Endothelial cell of umbilical vein (primary cell): ENCODE data around the gene SLC22A6. TPM values are rescaled to one million over a fixed set of nuclear protein-coding genes. Genes with fewer than 3 reads are reported as not detected.

Experiments used
- BruUV-seq: library from RNA; stranded (reverse); fragments of 400-500 nt; replicated peaks from 2 replicates; lab custom pipeline; 2021; lab: Mats Ljungman, UMichigan
- CTCF ChIA-PET: fragments of 300-600, 350-600 bp; sonication (Branson Sonifier 250); formaldehyde crosslinking; loops from one replicate; lab custom pipeline; 2021; ENCODE audit warnings: antibody characterized with exemption, inconsistent platforms; lab: Charles Lee
- POLR2A ChIA-PET: fragments of 300-600, 350-600 bp; sonication (Branson Sonifier 250); formaldehyde crosslinking; loops from one replicate; lab custom pipeline; 2021; ENCODE audit warnings: antibody characterized with exemption, inconsistent platforms; lab: Charles Lee
- DNase-seq: peaks from one replicate; pipeline ENCODE4 v3.0.0-alpha.2; 2011; ENCODE audit warnings: low read depth, low spot score
- FAIRE-seq: peaks from 2 replicates; lab custom pipeline; 2011; peaks lifted over from hg19 to GRCh38; lab: Jason Lieb, UNC
- H2AFZ ChIP-seq: 2 replicates; pipeline ENCODE4 v1.6.0; 2012; ENCODE audit warnings: low read depth, low read length, control low read depth, inconsistent platforms
- H3K27ac ChIP-seq: 2 replicates; pipeline ENCODE4 v1.5.1; 2011; ENCODE audit warnings: low read depth, mild to moderate bottlenecking, control low read depth, low read length, moderate library complexity; ENCODE audit not compliant: insufficient read depth
- H3K27me3 ChIP-seq, 2 experiments: 2 replicates each; pipeline versions ENCODE4 v1.6.0 to v1.6.1; 2011; ENCODE audit warnings: low read length in 2 of 2, mixed read lengths in 1 of 2; ENCODE audit not compliant: control insufficient read depth in 2 of 2, insufficient read depth in 2 of 2
- H3K36me3 ChIP-seq, 2 experiments: 2 replicates in 1 of 2; 3 replicates in 1 of 2; pipeline ENCODE4 v1.5.1; 2011; ENCODE audit warnings: low read length in 2 of 2, mild to moderate bottlenecking in 1 of 2, moderate library complexity in 1 of 2; ENCODE audit not compliant: control insufficient read depth in 2 of 2, insufficient read depth in 2 of 2; ENCODE audit errors: extremely low read depth in 1 of 2
- H3K4me1 ChIP-seq: 3 replicates; pipeline ENCODE4 v1.5.1; 2011; ENCODE audit warnings: mild to moderate bottlenecking, low read length; ENCODE audit not compliant: control insufficient read depth, insufficient read depth; ENCODE audit errors: extremely low read depth
- H3K4me2 ChIP-seq: 2 replicates; pipeline ENCODE4 v1.6.1; 2011; ENCODE audit warnings: low read length, control low read depth, mixed read lengths; ENCODE audit not compliant: insufficient read depth
- H3K4me3 ChIP-seq, 3 experiments: fragments of 200-600 bp in 1 of 3; sonication (generic), shearing (Covaris generic) in 1 of 3; replicated peaks in 1 of 3; 2 replicates each; pipeline ENCODE4 v1.5.1; 2011 to 2016; ENCODE audit warnings: control low read depth in 3 of 3, low read length in 3 of 3, mild to moderate bottlenecking in 2 of 3, inconsistent platforms in 1 of 3, low read depth in 1 of 3, moderate library complexity in 1 of 3; ENCODE audit not compliant: insufficient read depth in 1 of 3
- H3K79me2 ChIP-seq: 2 replicates; pipeline ENCODE4 v1.6.0; 2012; ENCODE audit warnings: low read length, inconsistent platforms; ENCODE audit not compliant: control insufficient read depth, insufficient read depth
- H3K9ac ChIP-seq: replicated peaks from 2 replicates; pipeline ENCODE3; 2011; ENCODE audit warnings: low read length, control low read depth; ENCODE audit not compliant: insufficient read depth; ENCODE audit errors: extremely low read depth
- H3K9me1 ChIP-seq: replicated peaks from 3 replicates; pipeline ENCODE4 v1.6.0; 2011; ENCODE audit warnings: mild to moderate bottlenecking, low read length; ENCODE audit not compliant: control insufficient read depth, insufficient read depth; ENCODE audit errors: extremely low read depth
- H3K9me3 ChIP-seq: replicated peaks from 2 replicates; pipeline ENCODE4 v1.5.1; 2012; ENCODE audit warnings: low read length, inconsistent platforms; ENCODE audit not compliant: control insufficient read depth, insufficient read depth
- H4K20me1 ChIP-seq: replicated peaks from 2 replicates; pipeline ENCODE3; 2011; ENCODE audit warnings: mild to moderate bottlenecking, low read length; ENCODE audit not compliant: control insufficient read depth, insufficient read depth; ENCODE audit errors: extremely low read depth
- EZH2 ChIP-seq: IDR thresholded peaks from 2 replicates; pipeline ENCODE4 v1.6.1; 2012; ENCODE audit warnings: borderline replicate concordance, low read depth, mild to moderate bottlenecking, moderate library complexity, low read length, inconsistent platforms; ENCODE audit not compliant: severe bottlenecking
- FOS ChIP-seq: IDR thresholded peaks from 2 replicates; pipeline ENCODE4 v1.6.1; 2011; ENCODE audit warnings: mild to moderate bottlenecking, low read length, moderate library complexity, borderline replicate concordance; ENCODE audit not compliant: insufficient read depth
- GATA2 ChIP-seq: IDR thresholded peaks from 2 replicates; pipeline ENCODE4 v1.7.0; 2011; ENCODE audit warnings: low read depth, mild to moderate bottlenecking, moderate library complexity, mixed read lengths, low read length; ENCODE audit not compliant: insufficient read length, insufficient read depth
- JUN ChIP-seq: IDR thresholded peaks from 2 replicates; pipeline ENCODE4 v1.6.1; 2011; ENCODE audit warnings: borderline replicate concordance, low read depth; ENCODE audit not compliant: insufficient read length, insufficient read depth
- MAX ChIP-seq: IDR thresholded peaks from 2 replicates; pipeline ENCODE4 v1.6.1; 2011; ENCODE audit not compliant: insufficient read depth, insufficient read length
- MYC ChIP-seq: IDR thresholded peaks from one replicate; pipeline ENCODE4 v1.6.1; 2011; ENCODE audit warnings: mild to moderate bottlenecking, low read depth, low read length
- POLR2A ChIP-seq: IDR thresholded peaks from 2 replicates; pipeline ENCODE4 v1.6.1; 2012; ENCODE audit warnings: low read depth, mild to moderate bottlenecking, control low read depth, low read length
- POLR2AphosphoS5 ChIP-seq: IDR thresholded peaks from 2 replicates; pipeline ENCODE4 v1.6.1; 2012; ENCODE audit warnings: low read depth, mild to moderate bottlenecking, control low read depth, low read length, moderate library complexity; ENCODE audit not compliant: insufficient read depth
- dilution Hi-C: fragments of 300-500 bp; cut with MboI; formaldehyde crosslinking; loops from one replicate; pipeline ENCODE4 v1.15.0; 2019; ENCODE audit warnings: low sequenced_read_pairs; ENCODE audit not compliant: extremely low pct_ligation_motif_present
- intact Hi-C: fragments of 100-400 bp; cut with micrococcal nuclease; formaldehyde crosslinking; loops from one replicate; pipeline ENCODE4 v1.10.0; 2022
- polyA plus RNA-seq, 4 experiments: library from polyadenylated mRNA; depleted of rRNA in 3 of 4; stranded (reverse) in 3 of 4; unstranded in 1 of 4; fragments of >200 nt; gene quantifications; 2 replicates each; pipeline versions ENCODE4 v1.2.1 to v1.2.3, GENCODE V29; 2011 to 2012; ENCODE audit warnings: missing spikeins in 1 of 4
- total RNA-seq: library from RNA; stranded (reverse); gene quantifications from 2 replicates; pipeline ENCODE4 v1.2.3, GENCODE V29; 2021
- TF ChIP-seq, protein P1 (sequence below), 2 donors: IDR thresholded peaks; 1 replicate in 1 of 2; 2 replicates in 1 of 2; pipeline ENCODE4 v1.5.1; 2011; ENCODE audit warnings: low read length in 2 of 2, mild to moderate bottlenecking in 2 of 2, moderate library complexity in 2 of 2, control low read depth in 1 of 2, inconsistent platforms in 1 of 2, low read depth in 1 of 2; ENCODE audit not compliant: insufficient read depth in 1 of 2; ENCODE audit errors: extremely low read depth in 1 of 2

The SLC22A6 gene
- total and polyA plus RNA-seq, 2 donors (not counting 3 experiments of a cell fraction or from before 2014, with no cell fraction given): not detected

DNA sequence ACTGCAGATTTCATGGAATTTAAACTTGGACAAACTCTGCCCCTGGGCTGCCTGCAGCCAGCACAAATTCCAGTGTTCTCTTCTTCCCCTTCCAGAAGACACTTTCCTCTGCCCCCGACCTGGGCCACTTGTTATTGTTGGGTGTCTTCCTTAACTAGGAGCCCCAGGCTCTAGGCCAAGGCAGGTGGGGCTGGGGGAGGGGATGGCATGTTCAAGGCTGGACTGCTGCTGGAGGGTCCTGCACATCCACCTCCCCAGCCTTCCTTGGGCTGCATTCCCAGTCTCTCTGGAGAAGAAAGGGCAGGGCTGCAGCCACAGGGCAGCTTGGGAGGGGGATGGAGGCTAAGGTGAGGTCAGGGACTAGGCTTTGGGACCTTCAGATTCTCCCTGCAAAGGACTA, 11.5 kb upstream of the SLC22A6 start:
- CTCF ChIA-PET: interaction anchor here (0.9 to 1.4 kb wide), 3 partner anchors 12 to 90 kb away, joined by 4 to 5 read pairs (median 4); no protein-coding TSS in a partner anchor
- no peaks in the 10 kb centered on the region for H4K20me1 ChIP-seq
- H3K27me3 ChIP-seq: peaks cover 0 to under 1% of the 10 kb centered on the region in 2 experiments
- no peak overlapping the region for H3K4me2 ChIP-seq
- no peak overlapping the region for H2AFZ ChIP-seq
- no peak for TF ChIP-seq POLR2A
- no peak for TF ChIP-seq GATA2
- TF ChIP-seq JUN: no peak
- TF ChIP-seq POLR2AphosphoS5: no peak
- TF ChIP-seq FOS: no peak
- TF ChIP-seq EZH2: no peak
- no peak for TF ChIP-seq MYC
- no peak for TF ChIP-seq MAX
- TF ChIP-seq, protein P1, sequence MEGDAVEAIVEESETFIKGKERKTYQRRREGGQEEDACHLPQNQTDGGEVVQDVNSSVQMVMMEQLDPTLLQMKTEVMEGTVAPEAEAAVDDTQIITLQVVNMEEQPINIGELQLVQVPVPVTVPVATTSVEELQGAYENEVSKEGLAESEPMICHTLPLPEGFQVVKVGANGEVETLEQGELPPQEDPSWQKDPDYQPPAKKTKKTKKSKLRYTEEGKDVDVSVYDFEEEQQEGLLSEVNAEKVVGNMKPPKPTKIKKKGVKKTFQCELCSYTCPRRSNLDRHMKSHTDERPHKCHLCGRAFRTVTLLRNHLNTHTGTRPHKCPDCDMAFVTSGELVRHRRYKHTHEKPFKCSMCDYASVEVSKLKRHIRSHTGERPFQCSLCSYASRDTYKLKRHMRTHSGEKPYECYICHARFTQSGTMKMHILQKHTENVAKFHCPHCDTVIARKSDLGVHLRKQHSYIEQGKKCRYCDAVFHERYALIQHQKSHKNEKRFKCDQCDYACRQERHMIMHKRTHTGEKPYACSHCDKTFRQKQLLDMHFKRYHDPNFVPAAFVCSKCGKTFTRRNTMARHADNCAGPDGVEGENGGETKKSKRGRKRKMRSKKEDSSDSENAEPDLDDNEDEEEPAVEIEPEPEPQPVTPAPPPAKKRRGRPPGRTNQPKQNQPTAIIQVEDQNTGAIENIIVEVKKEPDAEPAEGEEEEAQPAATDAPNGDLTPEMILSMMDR (IDR thresholded peaks at IDR 0.05; ENCODE audit: extremely low read depth in 1 of 2, insufficient read depth in 1 of 2, low read depth in 1 of 2, low read length in 2 of 2): no peak
- DNase-seq (no peak), FAIRE-seq (no peak)
- no peak overlapping the region for H3K27ac ChIP-seq
- no peaks in the 10 kb centered on the region for H3K9me1 ChIP-seq
- POLR2A ChIA-PET: no interaction called here
- no peaks in the 10 kb centered on the region for H3K4me1 ChIP-seq
- BruUV-seq: no TSS peak
- no peaks in the 10 kb centered on the region for H3K36me3 ChIP-seq
- no peaks in the 10 kb centered on the region for H3K9me3 ChIP-seq
- H3K79me2 ChIP-seq: no peaks in the 10 kb centered on the region
- intact Hi-C loops (no loop called here), dilution Hi-C loops (no loop called here)
- H3K9ac ChIP-seq: no peak overlapping the region
- H3K4me3 ChIP-seq: no peak overlapping the region
